Activated gamma-delta T cell treated with anti-CD3 and anti-CD28 coated beads, Interleukin-2, amount 50 U/mL, for 16 hours (primary cell): ENCODE results near the gene APBB1IP.
"Not testable (repeated sequence)": the region's sequence is repeated elsewhere in the genome, so short reads cannot be mapped to it uniquely, and the experiment has no call there.

Experiments
- DNase-seq: peaks from one replicate; pipeline ENCODE4 v3.0.0-alpha.2; 2020; ENCODE audit warnings: low read depth

The APBB1IP gene

GRCh38 chr10:26437637-26438461 lies at the start of gene APBB1IP:
Gene APBB1IP, plus strand, starts transcription at chr10:26438341. Its CDS starts 53,986 bp downstream, at chr10:26492327.
- DNase-seq, result no peak

- DNase-seq, result no peak
Measured at GRCh38 chr10:26389533-26389932, 48.6 kb upstream of the APBB1IP start.

GRCh38 chr10:26391701-26392695 lies 46.1 kb upstream of the APBB1IP start:
- DNase-seq, result no peak

- DNase-seq, result not testable (repeated sequence)
Measured at GRCh38 chr10:26398353-26398752, 39.8 kb upstream of the APBB1IP start.

- no peak for DNase-seq
Measured at GRCh38 chr10:26407406-26407969, 30.7 kb upstream of the APBB1IP start.

GRCh38 chr10:26408858-26409494 lies 29.2 kb upstream of the APBB1IP start:
- no peak for DNase-seq

- no peak for DNase-seq
Measured at GRCh38 chr10:26410356-26410755, 27.8 kb upstream of the APBB1IP start.

GRCh38 chr10:26412932-26413331 lies 25.2 kb upstream of the APBB1IP start:
- DNase-seq, result no peak

- DNase-seq, result no peak
Measured at GRCh38 chr10:26413375-26413774, 24.8 kb upstream of the APBB1IP start.

GRCh38 chr10:26417136-26417535 lies 21.0 kb upstream of the APBB1IP start:
- no peak for DNase-seq

GRCh38 chr10:26422977-26423376 lies 15.2 kb upstream of the APBB1IP start:
- no peak for DNase-seq

GRCh38 chr10:26423722-26424121 lies 14.4 kb upstream of the APBB1IP start:
- no peak for DNase-seq

- no peak for DNase-seq
Measured at GRCh38 chr10:26430641-26431163, 7.4 kb upstream of the APBB1IP start.

GRCh38 chr10:26432938-26433337 lies 5.2 kb upstream of the APBB1IP start:
- no peak for DNase-seq

GRCh38 chr10:26435852-26436251 lies 2.3 kb upstream of the APBB1IP start:
- no peak for DNase-seq

- no peak for DNase-seq
Measured at GRCh38 chr10:26436848-26437247, 1.3 kb upstream of the APBB1IP start.

- DNase-seq, result peak; percentile 56
Measured at GRCh38 chr10:26438534-26439341, 597 bp downstream of the APBB1IP start.

GRCh38 chr10:26439406-26440087 lies 1.4 kb downstream of the APBB1IP start:
- DNase-seq, result no peak

- no peak for DNase-seq
Measured at GRCh38 chr10:26440088-26440470, 1.9 kb downstream of the APBB1IP start.
